Right atrium auricular region (tissue), 2 donors: Measurements from ENCODE around the gene RIPK4. TPM values are rescaled to one million over a fixed set of nuclear protein-coding genes. Genes with fewer than 3 reads are reported as not detected.

Experiments
- DNase-seq: peaks from one replicate; pipeline ENCODE4 v3.0.0-alpha.2; 2019; ENCODE audit warnings: low spot score
- H3K27ac ChIP-seq, 2 donors: fragments of 200-600 bp; sonication (generic); 1 replicate in 1 of 2; 2 replicates in 1 of 2; pipeline ENCODE4 v1.5.1; 2016 to 2019
- H3K27me3 ChIP-seq, 2 donors: fragments of 200-600 bp; sonication (generic); one replicate each; pipeline versions ENCODE4 v1.5.1 to v1.6.0; 2017 to 2019
- H3K36me3 ChIP-seq: fragments of 200-600 bp; sonication (generic); one replicate; pipeline ENCODE4 v1.5.1; 2016
- H3K4me1 ChIP-seq, 2 donors: fragments of 200-600 bp; sonication (generic); one replicate each; pipeline versions ENCODE4 v1.5.1 to v1.6.0; 2017 to 2019
- H3K4me3 ChIP-seq, 2 donors: fragments of 200-600 bp; sonication (generic); 1 replicate in 1 of 2; 2 replicates in 1 of 2; pipeline ENCODE4 v1.5.1; 2017 to 2019; ENCODE audit warnings: mild to moderate bottlenecking in 1 of 2, moderate library complexity in 1 of 2
- H3K9me3 ChIP-seq, 2 donors: fragments of 200-600 bp; sonication (generic); one replicate each; pipeline ENCODE4 v1.5.1; 2019
- total RNA-seq, 2 donors: library from RNA; depleted of rRNA; stranded (reverse); fragments of >200 nt; gene quantifications; one replicate each; pipeline ENCODE4 v1.1.0, GENCODE V29; 2016
- TF ChIP-seq, protein P1 (sequence below), 2 donors: fragments of 200-600 bp; sonication (generic); IDR thresholded peaks; one replicate each; pipeline ENCODE4 v1.5.1; 2019; ENCODE audit warnings: antibody characterized with exemption in 2 of 2

RIPK4 gene
- total RNA-seq, 2 donors from 2014 or later = 2.1 to 3.5 TPM

DNA sequence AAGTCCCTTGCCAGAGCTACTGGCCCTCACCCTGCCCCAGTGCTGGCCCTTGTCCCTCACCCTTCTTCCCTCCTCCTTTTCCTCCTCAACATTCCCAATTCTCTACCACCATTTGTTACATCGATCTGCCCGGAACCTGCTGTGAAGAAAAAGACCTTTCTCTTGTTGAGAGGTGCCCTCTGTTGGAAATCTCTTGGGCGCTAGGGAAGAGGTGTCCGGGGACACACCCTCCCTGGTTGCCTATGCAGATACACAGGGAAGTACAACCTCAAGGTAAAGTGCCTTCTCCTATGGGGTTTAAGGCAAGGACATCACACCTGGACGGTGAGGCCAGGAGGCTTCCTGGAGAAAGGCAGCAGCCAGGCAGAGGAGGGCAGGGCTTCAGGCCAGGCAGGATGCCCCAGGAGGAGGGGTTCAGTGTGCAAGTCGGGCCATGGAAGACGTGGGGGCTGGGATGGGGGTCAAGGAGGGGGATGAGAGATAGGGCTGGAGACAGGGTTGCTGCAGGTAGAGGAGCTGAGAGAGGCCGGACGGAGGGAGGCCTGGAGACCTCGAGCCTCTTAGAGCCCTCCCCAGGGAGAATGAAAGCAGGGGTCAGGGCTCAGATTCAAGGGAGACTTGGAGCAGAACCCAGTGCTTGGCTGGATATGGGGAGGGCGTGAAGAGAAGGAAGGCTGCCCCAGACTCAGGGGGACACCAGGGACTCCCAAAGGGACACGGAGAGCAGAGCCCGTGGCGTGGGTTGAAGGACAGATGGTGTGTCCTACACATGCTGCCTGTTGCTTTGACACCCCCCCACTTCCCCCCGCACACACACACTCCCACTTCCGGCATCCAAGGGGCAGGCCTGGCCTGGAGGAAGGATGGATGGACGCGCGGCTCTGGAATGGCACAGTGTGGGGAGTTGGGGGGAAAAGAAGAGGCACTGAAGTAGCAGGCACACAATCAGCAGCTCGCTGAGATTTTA lies 44.5 kb downstream of the RIPK4 start:
- no peaks in the 10 kb centered on the region for H3K27me3 ChIP-seq
- no peak overlapping the region for H3K27ac ChIP-seq
- H3K36me3 ChIP-seq = no peaks in the 10 kb centered on the region
- no peak for DNase-seq
- no peaks in the 10 kb centered on the region for H3K9me3 ChIP-seq
- H3K4me3 ChIP-seq = no peak overlapping the region
- peaks cover 0 to 7% of the 10 kb centered on the region in 2 donors for H3K4me1 ChIP-seq
- TF ChIP-seq, protein P1, sequence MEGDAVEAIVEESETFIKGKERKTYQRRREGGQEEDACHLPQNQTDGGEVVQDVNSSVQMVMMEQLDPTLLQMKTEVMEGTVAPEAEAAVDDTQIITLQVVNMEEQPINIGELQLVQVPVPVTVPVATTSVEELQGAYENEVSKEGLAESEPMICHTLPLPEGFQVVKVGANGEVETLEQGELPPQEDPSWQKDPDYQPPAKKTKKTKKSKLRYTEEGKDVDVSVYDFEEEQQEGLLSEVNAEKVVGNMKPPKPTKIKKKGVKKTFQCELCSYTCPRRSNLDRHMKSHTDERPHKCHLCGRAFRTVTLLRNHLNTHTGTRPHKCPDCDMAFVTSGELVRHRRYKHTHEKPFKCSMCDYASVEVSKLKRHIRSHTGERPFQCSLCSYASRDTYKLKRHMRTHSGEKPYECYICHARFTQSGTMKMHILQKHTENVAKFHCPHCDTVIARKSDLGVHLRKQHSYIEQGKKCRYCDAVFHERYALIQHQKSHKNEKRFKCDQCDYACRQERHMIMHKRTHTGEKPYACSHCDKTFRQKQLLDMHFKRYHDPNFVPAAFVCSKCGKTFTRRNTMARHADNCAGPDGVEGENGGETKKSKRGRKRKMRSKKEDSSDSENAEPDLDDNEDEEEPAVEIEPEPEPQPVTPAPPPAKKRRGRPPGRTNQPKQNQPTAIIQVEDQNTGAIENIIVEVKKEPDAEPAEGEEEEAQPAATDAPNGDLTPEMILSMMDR (IDR thresholded peaks at IDR 0.05) = no peak

DNA sequence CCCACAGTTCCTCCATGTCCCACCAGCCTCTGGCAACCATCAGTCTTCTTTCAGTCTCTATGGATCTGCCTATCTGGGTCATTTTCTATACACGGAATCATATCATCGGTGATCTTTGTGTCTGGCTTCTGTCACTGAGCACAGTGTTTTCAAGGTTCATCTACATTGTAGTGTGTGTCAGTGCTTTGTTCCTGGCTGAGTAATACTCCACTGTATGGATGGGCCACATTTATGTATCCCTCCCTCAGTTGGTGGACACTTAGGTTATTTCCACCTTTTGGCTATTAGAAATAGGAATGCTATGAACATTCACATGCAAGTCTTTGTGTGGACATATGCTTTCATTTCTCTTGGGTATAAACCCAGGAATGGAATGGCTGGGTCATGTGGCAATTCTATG lies 46.6 kb downstream of the RIPK4 start:
- no peak for DNase-seq
- Histone ChIP-seq H3K27ac (no peak overlapping the region), H3K4me1 (no peaks in the 10 kb centered on the region), H3K27me3 (no peaks in the 10 kb centered on the region), H3K4me3 (no peak overlapping the region), H3K36me3 (no peaks in the 10 kb centered on the region), H3K9me3 (no peaks in the 10 kb centered on the region)
- TF ChIP-seq, protein P1 (IDR thresholded peaks at IDR 0.05) = no peak

DNA sequence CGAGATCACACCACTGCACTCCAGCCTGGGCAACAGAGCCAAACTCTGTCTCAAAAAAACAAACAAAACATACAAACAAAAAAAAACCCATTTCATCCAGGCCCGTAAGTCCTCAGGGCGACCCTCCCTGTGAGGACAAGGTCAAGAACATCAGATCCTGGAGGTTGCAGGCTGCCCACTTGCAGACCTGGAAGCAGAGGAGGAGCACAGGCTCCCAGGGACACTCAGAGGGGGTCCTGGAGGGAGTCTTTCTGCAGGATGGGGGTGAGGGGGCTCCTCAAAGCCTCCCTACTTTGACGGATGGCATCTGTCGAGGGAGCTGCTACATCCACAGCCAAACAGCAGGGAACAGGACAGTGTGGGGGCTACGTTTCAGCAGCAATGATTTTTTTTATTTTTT lies 47.2 kb downstream of the RIPK4 start:
- no peak for DNase-seq
- Histone ChIP-seq H3K27me3 (no peaks in the 10 kb centered on the region), H3K4me3 (no peak overlapping the region), H3K4me1 (no peaks in the 10 kb centered on the region), H3K36me3 (no peaks in the 10 kb centered on the region), H3K27ac (no peak overlapping the region), H3K9me3 (no peaks in the 10 kb centered on the region)
- TF ChIP-seq, protein P1 (IDR thresholded peaks at IDR 0.05) = no peak

DNA sequence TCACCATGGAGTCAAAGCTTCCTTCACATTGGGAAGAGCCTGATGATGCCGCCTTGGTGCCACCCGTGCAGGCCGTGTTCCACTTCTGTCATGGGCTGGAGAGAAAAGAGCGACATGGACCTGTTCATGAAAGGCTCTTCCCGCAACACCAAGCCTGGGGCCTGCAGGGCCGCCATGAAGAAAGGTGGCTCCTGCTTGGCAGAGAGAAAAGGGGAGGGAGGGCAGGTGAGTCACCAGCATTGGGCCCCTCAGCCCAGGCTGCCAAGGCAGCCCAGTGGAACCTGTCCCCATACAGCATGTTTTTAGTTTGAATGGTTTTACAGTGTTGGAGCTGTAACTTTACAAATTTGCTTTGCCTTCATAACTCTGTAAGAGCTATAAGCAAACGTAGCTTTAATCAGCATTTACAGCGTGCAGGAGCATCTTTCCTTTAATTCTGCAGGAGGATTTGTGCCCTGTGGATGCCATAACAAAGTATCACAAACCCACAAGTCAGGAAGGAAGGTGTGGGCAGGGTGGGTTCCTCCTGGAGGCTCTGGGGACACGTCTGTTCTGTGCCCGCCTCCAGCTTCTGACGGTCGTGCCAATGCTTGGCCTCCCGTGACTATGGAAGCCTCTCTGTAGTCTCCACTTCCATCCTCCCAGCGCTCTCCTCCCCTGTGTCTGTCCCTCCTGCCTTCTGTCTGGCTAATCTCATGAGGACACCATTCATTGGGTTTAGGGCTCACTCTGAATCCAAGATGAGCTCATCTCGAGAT lies 49.1 kb downstream of the RIPK4 start:
- no peak for DNase-seq
- H3K27me3 ChIP-seq = no peaks in the 10 kb centered on the region
- TF ChIP-seq, protein P1 (IDR thresholded peaks at IDR 0.05) = no peak
- no peak overlapping the region for H3K4me3 ChIP-seq
- no peaks in the 10 kb centered on the region for H3K4me1 ChIP-seq
- no peak overlapping the region for H3K27ac ChIP-seq
- no peaks in the 10 kb centered on the region for H3K36me3 ChIP-seq
- H3K9me3 ChIP-seq = no peaks in the 10 kb centered on the region

DNA sequence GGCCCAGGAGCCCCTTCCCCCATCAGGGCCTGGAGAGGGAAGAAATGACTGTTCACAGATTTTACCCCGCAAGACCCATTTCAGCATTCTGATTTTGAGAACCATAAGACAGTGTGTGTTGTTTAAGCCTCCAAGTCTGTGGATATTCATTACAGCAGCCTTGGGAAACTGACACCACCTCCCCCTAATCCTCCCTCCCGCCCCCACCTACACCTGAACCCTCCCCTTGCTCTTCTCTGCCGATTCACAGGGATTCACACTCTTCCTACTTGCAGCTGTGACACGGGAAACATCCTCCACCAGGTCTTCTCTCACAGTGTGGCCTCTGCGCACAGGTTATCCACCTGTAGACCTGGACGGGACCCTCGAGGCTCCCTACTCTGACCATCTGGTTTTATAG lies 50.1 kb downstream of the RIPK4 start:
- Histone ChIP-seq H3K27me3 (no peaks in the 10 kb centered on the region), H3K27ac (no peak overlapping the region), H3K36me3 (no peaks in the 10 kb centered on the region), H3K4me3 (no peak overlapping the region), H3K4me1 (no peaks in the 10 kb centered on the region), H3K9me3 (no peaks in the 10 kb centered on the region)
- DNase-seq = no peak
- TF ChIP-seq, protein P1 (IDR thresholded peaks at IDR 0.05) = no peak
